HG02870 (cell line): ENCODE measurements around the gene FAM50A.
"Not testable (repeated sequence)": the region's sequence is repeated elsewhere in the genome, so short reads cannot be mapped to it uniquely, and the experiment has no call there.

Source experiments
- ATAC-seq: cut with Tn5 transposase; IDR thresholded peaks from one replicate; pipeline ENCODE4 v1.9.1; 2021; ENCODE audit warnings: mild to moderate bottlenecking, moderate library complexity; ENCODE audit not compliant: unreplicated experiment

Gene FAM50A

GRCh38 chrX:154443992-154444754 is at the start of gene FAM50A:
FAM50A (plus strand) TSS chrX:154444141; CDS start chrX:154444236, 95 bp downstream.
- ATAC-seq = peak; percentile 59

GRCh38 chrX:154396363-154396762 is 47.6 kb upstream of the FAM50A start:
- ATAC-seq = not testable (repeated sequence)

- peak; percentile 40 for ATAC-seq
Measured at GRCh38 chrX:154396973-154397887, 46.7 kb upstream of the FAM50A start.

- peak; percentile 64 for ATAC-seq
Measured at GRCh38 chrX:154397888-154398667, 45.9 kb upstream of the FAM50A start, which contains the start of gene RPL10. RPL10 (plus strand) TSS chrX:154398377; CDS start chrX:154398520, 143 bp downstream.

- ATAC-seq = no peak
Measured at GRCh38 chrX:154398668-154399526, 45.0 kb upstream of the FAM50A start.

- ATAC-seq = no peak
Measured at GRCh38 chrX:154399527-154400368, 44.2 kb upstream of the FAM50A start.

- ATAC-seq = not testable (repeated sequence)
Measured at GRCh38 chrX:154400369-154400817, 43.5 kb upstream of the FAM50A start.

GRCh38 chrX:154401045-154401799 is 42.7 kb upstream of the FAM50A start:
- no peak for ATAC-seq

- no peak for ATAC-seq
Measured at GRCh38 chrX:154401918-154402621, 41.9 kb upstream of the FAM50A start.

GRCh38 chrX:154402622-154403127 is 41.3 kb upstream of the FAM50A start:
- no peak for ATAC-seq

GRCh38 chrX:154403192-154403591 is 40.7 kb upstream of the FAM50A start:
- ATAC-seq = no peak

GRCh38 chrX:154403858-154404257 is 40.1 kb upstream of the FAM50A start:
- ATAC-seq = no peak

- ATAC-seq = no peak
Measured at GRCh38 chrX:154404625-154405192, 39.2 kb upstream of the FAM50A start.

GRCh38 chrX:154408659-154409221 is 35.2 kb upstream of the FAM50A start:
- ATAC-seq = no peak

- no peak for ATAC-seq
Measured at GRCh38 chrX:154409222-154409871, 34.6 kb upstream of the FAM50A start, which contains the start of gene DNASE1L1. DNASE1L1 (minus strand) TSS chrX:154409254; CDS start chrX:154405568, 3,686 bp downstream.

GRCh38 chrX:154411981-154412340 is 32.0 kb upstream of the FAM50A start:
- ATAC-seq = peak; percentile 54
